HCT116 (cell line): ENCODE measurements around the gene EIF5A2. TPM values are rescaled to one million over a fixed set of nuclear protein-coding genes. Genes with fewer than 3 reads are reported as not detected.

Experiments used
- ATAC-seq: fragments of 200-7000 bp; cut with Tn5 transposase; 2 replicates; pipeline ENCODE4 v1.9.1; 2020; ENCODE audit warnings: mild to moderate bottlenecking, moderate library complexity
- BruUV-seq: library from RNA; stranded (reverse); fragments of 400-500 nt; replicated peaks from 2 replicates; lab custom pipeline; 2021; lab: Mats Ljungman, UMichigan
- CTCF ChIA-PET: fragments of 300-600 bp; sonication (Branson Sonifier 250); formaldehyde crosslinking; loops from one replicate; lab custom pipeline; 2021; ENCODE audit warnings: antibody characterized with exemption; lab: Charles Lee
- POLR2A ChIA-PET: fragments of 300-600, 350-600 bp; sonication (Branson Sonifier 250); formaldehyde crosslinking; loops from one replicate; lab custom pipeline; 2021; ENCODE audit warnings: antibody characterized with exemption; lab: Charles Lee
- RAD21 ChIA-PET, 2 experiments: fragments of 300-600 bp; sonication (Branson Sonifier 250); formaldehyde crosslinking; loops; one replicate each; lab custom pipeline; 2023; ENCODE audit warnings: low total read pairs in 2 of 2; ENCODE audit not compliant: uncharacterized antibody in 2 of 2, unreplicated experiment in 2 of 2, low non-redundant PET in 1 of 2; lab: Charles Lee
- DNase-seq: peaks from one replicate; pipeline ENCODE4 v3.0.0-alpha.2; 2010; ENCODE audit warnings: low read depth, low spot score
- H2AFZ ChIP-seq: fragments of 200-600 bp; shearing (Covaris generic), sonication (generic); 2 replicates; pipeline ENCODE4 v1.6.1; 2017; ENCODE audit warnings: low read depth, mixed run types, mixed read lengths, antibody characterized with exemption, low read length; ENCODE audit not compliant: poor library complexity, severe bottlenecking
- H3K27ac ChIP-seq: 2 replicates; pipeline ENCODE4 v1.5.1; 2012; ENCODE audit warnings: low read depth, low read length
- H3K27me3 ChIP-seq: fragments of 200-600 bp; sonication (generic); 2 replicates; pipeline ENCODE4 v1.6.1; 2016; ENCODE audit warnings: mixed run types, low read length, mixed read lengths; ENCODE audit not compliant: insufficient read depth
- H3K36me3 ChIP-seq, 2 experiments: fragments of 200-500 bp in 1 of 2; fragments of 200-600 bp in 1 of 2; sonication (Bioruptor generic) in 1 of 2; sonication (generic) in 1 of 2; 2 replicates each; pipeline versions ENCODE4 v1.5.1 to v1.6.1; 2014 to 2016; ENCODE audit warnings: low read length in 2 of 2, inconsistent platforms in 1 of 2, mixed read lengths in 1 of 2, mixed run types in 1 of 2; ENCODE audit not compliant: insufficient read depth in 2 of 2, control insufficient read depth in 1 of 2
- H3K4me1 ChIP-seq, 2 experiments: fragments of 200-600 bp in 1 of 2; sonication (generic) in 1 of 2; 2 replicates each; pipeline versions ENCODE4 v1.5.1 to v1.6.1; 2012 to 2017; ENCODE audit warnings: low read length in 2 of 2, inconsistent platforms in 1 of 2, mild to moderate bottlenecking in 1 of 2, mixed read lengths in 1 of 2, mixed run types in 1 of 2, moderate library complexity in 1 of 2; ENCODE audit not compliant: insufficient read depth in 2 of 2, control insufficient read depth in 1 of 2
- H3K4me2 ChIP-seq: fragments of 200-600 bp; sonication (generic); 2 replicates; pipeline ENCODE4 v1.6.1; 2017; ENCODE audit warnings: mixed run types, low read length, mixed read lengths
- H3K4me3 ChIP-seq, 2 experiments: fragments of 200-600 bp in 1 of 2; sonication (generic) in 1 of 2; replicated peaks in 1 of 2; 2 replicates each; pipeline ENCODE4 v1.5.1; 2011 to 2016; ENCODE audit warnings: low read length in 2 of 2, control low read depth in 1 of 2, low read depth in 1 of 2, mild to moderate bottlenecking in 1 of 2, mixed read lengths in 1 of 2, mixed run types in 1 of 2
- H3K79me2 ChIP-seq: fragments of 200-600 bp; sonication (generic); 2 replicates; pipeline ENCODE4 v1.6.1; 2017; ENCODE audit warnings: mild to moderate bottlenecking, mixed run types, low read length, moderate library complexity, mixed read lengths; ENCODE audit not compliant: insufficient read depth
- H3K9ac ChIP-seq: fragments of 200-600 bp; sonication (generic); 2 replicates; pipeline ENCODE4 v1.6.1; 2016; ENCODE audit warnings: low read length, mixed read lengths
- H3K9me2 ChIP-seq: fragments of 200-600 bp; sonication (generic), shearing (Covaris generic); 2 replicates; pipeline ENCODE4 v1.6.1; 2017; ENCODE audit warnings: mixed run types, mild to moderate bottlenecking, moderate library complexity; ENCODE audit not compliant: insufficient read depth
- H3K9me3 ChIP-seq, 2 experiments: fragments of 200-500 bp in 1 of 2; fragments of 200-600 bp in 1 of 2; sonication (Bioruptor generic) in 1 of 2; sonication (generic) in 1 of 2; 2 replicates each; pipeline ENCODE4 v1.6.1; 2014 to 2017; ENCODE audit warnings: low read length in 2 of 2, mixed read lengths in 2 of 2, inconsistent platforms in 1 of 2, low read depth in 1 of 2, mild to moderate bottlenecking in 1 of 2, mixed run types in 1 of 2, moderate library complexity in 1 of 2; ENCODE audit not compliant: control insufficient read depth in 1 of 2, insufficient read depth in 1 of 2
- H4K20me1 ChIP-seq: fragments of 200-600 bp; sonication (generic), shearing (Covaris generic); 2 replicates; pipeline ENCODE4 v1.6.1; 2017; ENCODE audit warnings: mixed run types, mild to moderate bottlenecking, moderate library complexity; ENCODE audit not compliant: insufficient read depth
- CBX3 ChIP-seq: IDR thresholded peaks from 2 replicates; pipeline ENCODE4 v1.6.1; 2012; ENCODE audit warnings: low read depth
- CEBPB ChIP-seq: IDR thresholded peaks from 2 replicates; pipeline ENCODE4 v1.6.1; 2012; ENCODE audit warnings: low read depth
- ELF1 ChIP-seq: IDR thresholded peaks from 2 replicates; pipeline ENCODE4 v1.6.1; 2012; ENCODE audit warnings: low read depth, borderline replicate concordance
- EZH2 ChIP-seq: fragments of 200-600 bp; sonication (generic); IDR thresholded peaks from 2 replicates; pipeline ENCODE4 v1.6.1; 2017; ENCODE audit warnings: antibody characterized with exemption, mixed run types
- JUND ChIP-seq: IDR thresholded peaks from 2 replicates; pipeline ENCODE4 v1.6.1; 2012
- MAX ChIP-seq: IDR thresholded peaks from 2 replicates; pipeline ENCODE4 v1.6.1; 2012
- POLR2AphosphoS5 ChIP-seq: IDR thresholded peaks from 2 replicates; pipeline ENCODE4 v1.6.1; 2011; ENCODE audit warnings: mild to moderate bottlenecking, low read depth, low read length, moderate library complexity
- SRF ChIP-seq: IDR thresholded peaks from 2 replicates; pipeline ENCODE4 v1.6.1; 2012; ENCODE audit warnings: low read depth
- ZBTB33 ChIP-seq: IDR thresholded peaks from 2 replicates; pipeline ENCODE4 v1.6.1; 2011; ENCODE audit warnings: mild to moderate bottlenecking, low read length, moderate library complexity; ENCODE audit not compliant: insufficient replicate concordance; ENCODE audit errors: extremely low read depth
- ZFX ChIP-seq: fragments of 450-650 bp; IDR thresholded peaks from 2 replicates; pipeline ENCODE4 v1.6.1; 2017
- ZNF274 ChIP-seq: fragments of 200-500 bp; sonication (Bioruptor generic); IDR thresholded peaks from 2 replicates; pipeline ENCODE4 v1.6.1; 2014; ENCODE audit warnings: mild to moderate bottlenecking, low read depth, low read length, inconsistent platforms
- intact Hi-C: fragments of 100-400 bp; cut with micrococcal nuclease; formaldehyde crosslinking; loops from 2 replicates; pipeline ENCODE4 v1.10.0; 2022
- total RNA-seq: library from RNA; stranded (reverse); gene quantifications from one replicate; pipeline ENCODE4 v1.2.1, GENCODE V29; 2021; ENCODE audit not compliant: unreplicated experiment
- TF ChIP-seq, protein P1 (sequence below): IDR thresholded peaks from 2 replicates; pipeline ENCODE4 v1.6.1; 2012
- TF ChIP-seq, protein P2 (sequence below), 3 experiments: fragments of 200-600 bp in 1 of 3; sonication (generic) in 1 of 3; IDR thresholded peaks in 2 of 3; conservative IDR thresholded peaks in 1 of 3; 2 replicates each; pipeline ENCODE4 v1.5.1; 2012 to 2017; ENCODE audit warnings: low read depth in 2 of 3, low read length in 2 of 3, antibody characterized with exemption in 1 of 3, borderline replicate concordance in 1 of 3, control low read depth in 1 of 3, mild to moderate bottlenecking in 1 of 3, mixed read lengths in 1 of 3, mixed run types in 1 of 3, moderate library complexity in 1 of 3; ENCODE audit not compliant: insufficient read depth in 1 of 3

EIF5A2 gene
- total RNA-seq, 1 experiment from 2014 or later, result 19.4 TPM

GRCh38 chr3:170910542-170910941 is 2.1 kb upstream of the EIF5A2 start:
- CTCF ChIA-PET, result no interaction called here

GRCh38 chr3:170909129-170909903 is 879 bp upstream of the EIF5A2 start:
- no peak for DNase-seq
- H3K79me2 ChIP-seq, result no peaks in the 10 kb centered on the region
- TSS peak; percentile 93 for BruUV-seq
- no peak overlapping the region for H2AFZ ChIP-seq
- no peaks in the 10 kb centered on the region for H3K27me3 ChIP-seq
- H3K4me3 ChIP-seq, result peak overlapping the region in 1 of 2 experiments; percentile 80; a peak in 1 of 4 replicates
- intact Hi-C loops, result no loop called here
- H3K9ac ChIP-seq, result no peak overlapping the region
- POLR2A ChIA-PET, result interaction anchor here (0.6 to 1.1 kb wide), 2 partner anchors 10 to 40 kb away, joined by 3 to 4 read pairs; partner anchors contain the start of gene RPL22L1
- CTCF ChIA-PET, result interaction anchor here (1.1 kb wide), 1 partner anchor 61 kb away, joined by 4 read pairs; no protein-coding TSS in a partner anchor
- RAD21 ChIA-PET, result no interaction called here
- H4K20me1 ChIP-seq, result no peaks in the 10 kb centered on the region
- no peaks in the 10 kb centered on the region for H3K36me3 ChIP-seq
- no peaks in the 10 kb centered on the region; a peak in 1 of 4 replicates for H3K9me3 ChIP-seq
- no peak for ATAC-seq
- H3K4me1 ChIP-seq, result peaks cover 4 to 18% of the 10 kb centered on the region in 2 experiments; a peak in 3 of 4 replicates
- no peaks in the 10 kb centered on the region for H3K9me2 ChIP-seq
- H3K27ac ChIP-seq, result peak overlapping the region; percentile 51; the same call in 1 of the 2 replicates
- peak overlapping the region; percentile 89 for H3K4me2 ChIP-seq
- TF ChIP-seq CEBPB, result peak; percentile 53; the same call in 1 of the 2 replicates
- no peak for TF ChIP-seq POLR2AphosphoS5
- no peak for TF ChIP-seq ZNF274
- TF ChIP-seq ELF1, result no peak
- TF ChIP-seq, protein P1, sequence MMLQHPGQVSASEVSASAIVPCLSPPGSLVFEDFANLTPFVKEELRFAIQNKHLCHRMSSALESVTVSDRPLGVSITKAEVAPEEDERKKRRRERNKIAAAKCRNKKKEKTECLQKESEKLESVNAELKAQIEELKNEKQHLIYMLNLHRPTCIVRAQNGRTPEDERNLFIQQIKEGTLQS, result no peak
- no peak for TF ChIP-seq JUND
- no peak for TF ChIP-seq EZH2
- TF ChIP-seq SRF, result no peak
- TF ChIP-seq ZFX, result no peak
- TF ChIP-seq, protein P2, sequence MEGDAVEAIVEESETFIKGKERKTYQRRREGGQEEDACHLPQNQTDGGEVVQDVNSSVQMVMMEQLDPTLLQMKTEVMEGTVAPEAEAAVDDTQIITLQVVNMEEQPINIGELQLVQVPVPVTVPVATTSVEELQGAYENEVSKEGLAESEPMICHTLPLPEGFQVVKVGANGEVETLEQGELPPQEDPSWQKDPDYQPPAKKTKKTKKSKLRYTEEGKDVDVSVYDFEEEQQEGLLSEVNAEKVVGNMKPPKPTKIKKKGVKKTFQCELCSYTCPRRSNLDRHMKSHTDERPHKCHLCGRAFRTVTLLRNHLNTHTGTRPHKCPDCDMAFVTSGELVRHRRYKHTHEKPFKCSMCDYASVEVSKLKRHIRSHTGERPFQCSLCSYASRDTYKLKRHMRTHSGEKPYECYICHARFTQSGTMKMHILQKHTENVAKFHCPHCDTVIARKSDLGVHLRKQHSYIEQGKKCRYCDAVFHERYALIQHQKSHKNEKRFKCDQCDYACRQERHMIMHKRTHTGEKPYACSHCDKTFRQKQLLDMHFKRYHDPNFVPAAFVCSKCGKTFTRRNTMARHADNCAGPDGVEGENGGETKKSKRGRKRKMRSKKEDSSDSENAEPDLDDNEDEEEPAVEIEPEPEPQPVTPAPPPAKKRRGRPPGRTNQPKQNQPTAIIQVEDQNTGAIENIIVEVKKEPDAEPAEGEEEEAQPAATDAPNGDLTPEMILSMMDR (IDR thresholded peaks at IDR 0.05 in 2 of 3, conservative IDR thresholded peaks at IDR 0.05 in 1 of 3; ENCODE audit: borderline replicate concordance in 1 of 3, insufficient read depth in 1 of 3, low read depth in 2 of 3, low read length in 2 of 3), result no peak
- TF ChIP-seq ZBTB33, result no peak
- TF ChIP-seq MAX, result no peak

More at GRCh38 chr3:170910542-170910941, 2.1 kb upstream of the EIF5A2 start:
- no peak for TF ChIP-seq EZH2
- TF ChIP-seq MAX, result no peak
- peak; percentile 30; the same call in 1 of the 2 replicates for TF ChIP-seq CBX3
- no peak for TF ChIP-seq POLR2AphosphoS5
- no peak for ATAC-seq
- DNase-seq, result no peak
- intact Hi-C loops, result no loop called here
- Histone ChIP-seq H3K4me1 (peaks cover 4 to 18% of the 10 kb centered on the region in 2 experiments; a peak in 3 of 4 replicates), H3K4me2 (no peak overlapping the region), H3K79me2 (no peaks in the 10 kb centered on the region), H2AFZ (no peak overlapping the region), H3K9me3 (no peaks in the 10 kb centered on the region; a peak in 1 of 4 replicates), H3K27me3 (no peaks in the 10 kb centered on the region), H3K9me2 (no peaks in the 10 kb centered on the region), H4K20me1 (no peaks in the 10 kb centered on the region), H3K27ac (no peak overlapping the region), H3K9ac (no peak overlapping the region), H3K4me3 (no peak overlapping the region), H3K36me3 (no peaks in the 10 kb centered on the region)
- POLR2A ChIA-PET, result no interaction called here
- no TSS peak for BruUV-seq
- RAD21 ChIA-PET, result no interaction called here
